GM12891 (cell line): ENCODE results near the gene VPS26C.

Experiments
- POLR2A ChIP-seq: IDR thresholded peaks from 2 replicates; pipeline ENCODE4 v1.6.1; 2011; ENCODE audit warnings: low read depth, low read length, control low read depth
- POLR2AphosphoS5 ChIP-seq: IDR thresholded peaks from 2 replicates; pipeline ENCODE4 v1.6.1; 2011; ENCODE audit warnings: low read depth, low read length, control low read depth
- TAF1 ChIP-seq: IDR thresholded peaks from 2 replicates; pipeline ENCODE4 v1.6.1; 2011; ENCODE audit warnings: low read depth, low read length, control low read depth

DNA sequence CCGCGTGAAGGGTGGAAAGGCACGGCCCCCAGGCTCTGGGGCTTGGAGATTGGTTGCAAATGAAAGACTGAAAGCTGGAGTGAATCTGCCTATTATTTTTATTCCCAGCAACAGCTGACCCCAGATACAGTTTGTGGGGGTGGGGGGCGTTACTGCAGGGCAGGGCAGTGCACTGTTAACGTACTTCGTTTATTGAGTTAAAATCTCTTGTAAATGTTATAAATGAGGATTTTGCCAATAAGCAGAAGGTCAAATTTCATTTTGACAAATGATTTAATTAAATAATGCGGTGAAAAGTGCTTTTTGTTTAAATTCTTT, 1.0 kb upstream of the VPS26C start:
- TF ChIP-seq POLR2AphosphoS5 (no peak), TAF1 (no peak), POLR2A (no peak)
